NCI-H82 treated with DMSO at 0.1 percent for 48 hours (cell line): Measurements from ENCODE around the gene CACNA1F.
A peak's percentile ranks its signal among the peaks of the same experiment; 100 is the strongest.

Experiments
- DNase-seq: peaks from one replicate; lab custom pipeline; 2025; ENCODE audit not compliant: unreplicated experiment; lab: John Stamatoyannopoulos, UW

Gene CACNA1F

DNA sequence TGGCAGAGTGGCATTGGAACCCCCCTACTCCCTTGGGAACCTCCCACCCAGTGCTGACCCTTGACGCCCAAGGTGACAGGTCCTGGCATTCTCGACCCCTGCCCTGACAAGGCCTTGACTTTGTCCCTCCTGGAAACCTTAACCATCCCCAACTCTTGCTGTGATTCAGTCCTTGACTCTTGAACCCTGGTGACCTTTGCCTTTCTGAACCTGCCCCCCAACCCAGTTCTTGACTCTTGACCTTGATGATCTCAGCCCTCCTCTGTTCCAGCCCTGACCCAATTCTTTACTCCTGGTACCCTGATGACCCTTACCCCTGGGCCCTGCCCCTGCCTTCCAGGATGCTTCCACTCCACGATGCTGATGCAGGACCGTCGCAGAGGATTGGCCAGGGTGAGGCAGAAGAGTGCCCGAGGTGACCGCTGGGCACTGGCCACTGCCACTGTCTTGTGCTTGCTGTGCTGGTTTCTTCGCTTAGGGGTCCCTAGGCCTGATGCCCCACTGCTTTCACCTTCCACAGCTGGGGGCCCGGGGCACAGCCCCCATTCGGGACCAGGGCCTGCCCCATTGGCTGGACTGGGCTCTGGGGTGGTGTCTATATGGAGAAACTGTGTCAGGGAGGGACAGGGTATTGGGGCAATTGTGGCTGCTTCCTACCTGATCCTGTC lies 1.7 kb downstream of the CACNA1F start:
- no peak for DNase-seq

DNA sequence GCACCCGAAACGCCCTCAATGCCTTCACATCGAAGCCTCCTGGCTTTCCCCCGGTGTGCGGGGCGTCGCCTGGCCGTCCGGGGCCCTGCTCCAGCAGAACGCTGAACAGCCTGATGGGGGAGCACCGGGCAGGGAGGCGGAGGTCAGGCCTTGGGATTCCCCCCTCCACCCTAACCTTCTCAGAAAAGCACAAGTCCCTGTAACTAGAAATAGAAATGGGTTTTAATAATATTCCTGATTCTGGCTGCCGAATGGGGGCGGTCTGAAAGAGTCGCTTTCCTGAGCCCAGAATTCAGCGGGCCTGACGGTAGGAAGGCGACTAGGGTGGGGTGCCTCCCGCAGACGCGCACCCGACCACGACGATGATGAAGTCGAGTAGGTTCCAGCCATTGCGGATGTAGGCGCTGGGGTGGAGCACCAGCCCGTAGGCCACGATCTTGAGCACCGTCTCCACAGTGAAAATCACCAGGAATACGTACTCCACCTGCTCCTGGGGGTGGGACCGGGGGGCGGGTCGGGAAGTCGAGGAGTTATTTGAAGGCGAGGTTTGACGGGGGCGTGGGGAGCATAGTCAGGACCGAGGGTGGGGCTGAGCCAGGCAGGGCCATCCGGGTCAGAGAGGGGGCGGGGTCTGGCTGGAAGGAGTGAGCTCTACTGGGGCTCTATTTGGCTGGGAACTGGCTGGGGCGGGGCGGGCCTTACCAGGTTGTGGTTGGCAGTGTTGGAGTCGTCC lies 2.5 kb downstream of the CACNA1F start:
- DNase-seq, result no peak

DNA sequence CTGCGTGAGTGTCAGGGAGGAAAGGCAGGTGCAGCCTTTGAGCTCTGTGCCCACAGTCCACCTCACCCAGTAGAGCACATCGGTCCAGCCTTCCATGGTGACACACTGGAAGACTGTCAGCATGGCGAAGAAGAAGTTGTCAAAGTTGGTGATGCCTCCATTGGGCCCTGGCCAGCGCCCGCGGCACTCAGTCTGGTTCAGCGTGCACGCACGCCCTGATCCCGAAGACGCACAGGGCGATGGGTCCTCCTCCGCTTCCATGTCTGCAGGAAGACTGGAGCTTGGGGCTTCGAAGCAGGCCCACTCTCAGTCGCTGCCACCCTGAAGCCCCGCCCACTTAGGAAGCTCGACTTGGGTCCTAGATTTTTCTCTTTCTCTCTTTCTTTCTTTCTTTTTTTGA lies 5.0 kb downstream of the CACNA1F start:
- no peak for DNase-seq

DNA sequence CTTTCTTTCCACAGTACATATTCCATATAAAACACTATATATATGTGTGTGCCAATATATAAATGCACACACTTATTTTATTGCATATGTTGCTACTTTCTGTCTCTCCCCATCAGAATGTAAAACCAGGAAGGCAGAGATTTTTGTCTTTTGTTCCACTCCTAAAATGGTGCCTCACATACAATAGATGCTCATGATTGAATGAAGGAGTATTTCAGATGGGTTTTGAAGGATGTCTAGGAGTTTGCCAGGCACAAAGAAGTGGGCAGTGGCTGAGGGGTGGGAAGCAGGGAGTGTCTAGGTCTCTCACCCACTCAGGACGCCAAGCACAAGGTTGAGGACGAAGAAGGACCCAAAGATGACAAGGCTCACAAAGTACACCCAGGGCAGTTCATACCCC lies 5.4 kb downstream of the CACNA1F start:
- no peak for DNase-seq

DNA sequence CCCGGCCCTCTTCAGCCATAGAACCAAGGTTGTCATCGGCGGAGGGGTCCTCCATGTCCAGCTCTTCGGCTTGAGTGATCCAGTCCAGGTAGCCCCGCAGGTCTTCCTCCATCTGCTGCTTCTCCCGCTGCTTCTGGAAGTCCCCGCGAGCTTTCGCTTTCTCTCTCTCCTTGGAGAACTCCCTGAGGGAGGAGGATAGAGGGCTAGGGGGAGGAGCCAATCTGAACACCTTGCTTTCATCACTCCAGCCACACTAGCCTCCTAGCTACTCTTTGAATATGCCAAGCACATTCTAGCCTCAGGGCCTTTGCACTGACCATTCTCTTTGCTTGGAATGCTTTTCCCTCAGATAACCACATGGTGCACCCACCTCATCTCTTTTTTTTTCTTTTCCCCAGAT lies 6.2 kb downstream of the CACNA1F start:
- DNase-seq, result no peak

DNA sequence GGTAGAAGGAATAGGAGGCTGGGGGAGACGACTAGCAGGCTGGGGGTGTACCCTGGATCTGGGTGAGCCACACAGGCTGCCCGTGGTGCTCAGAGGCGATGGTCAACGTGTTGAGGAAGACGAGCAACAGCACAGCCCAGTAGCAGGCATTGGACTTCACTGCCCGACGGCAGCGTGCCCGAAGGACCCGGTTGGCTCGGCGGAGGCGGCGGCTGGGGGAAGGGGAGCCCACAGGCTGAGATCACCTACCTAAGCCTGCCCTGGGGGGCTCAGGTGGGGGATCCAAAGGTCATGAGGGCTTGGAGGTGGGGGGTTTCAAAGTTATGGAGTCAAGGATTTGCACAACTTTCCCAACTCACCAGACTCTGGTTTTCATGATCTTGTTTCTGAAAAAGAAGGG lies 7.3 kb downstream of the CACNA1F start:
- DNase-seq, result no peak

DNA sequence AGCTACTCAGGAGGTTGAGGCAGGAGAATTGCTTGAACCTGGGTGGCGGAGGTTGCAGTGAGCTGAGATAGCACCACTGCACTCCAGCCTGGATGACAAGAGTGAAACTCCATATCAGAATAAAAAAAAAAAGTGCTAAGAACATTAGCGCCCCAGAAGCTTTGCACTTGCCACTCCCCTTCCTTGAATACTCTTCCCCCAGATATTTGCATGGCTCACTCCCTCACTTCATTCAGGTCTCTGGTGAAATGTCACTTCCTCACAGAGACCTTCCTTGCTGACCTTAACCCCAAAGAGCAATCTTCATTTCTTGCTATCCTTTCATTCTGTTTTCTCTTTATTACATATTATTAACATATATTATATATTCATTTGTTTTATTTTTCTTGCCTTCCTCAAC lies 11.3 kb downstream of the CACNA1F start:
- DNase-seq, result no peak

DNA sequence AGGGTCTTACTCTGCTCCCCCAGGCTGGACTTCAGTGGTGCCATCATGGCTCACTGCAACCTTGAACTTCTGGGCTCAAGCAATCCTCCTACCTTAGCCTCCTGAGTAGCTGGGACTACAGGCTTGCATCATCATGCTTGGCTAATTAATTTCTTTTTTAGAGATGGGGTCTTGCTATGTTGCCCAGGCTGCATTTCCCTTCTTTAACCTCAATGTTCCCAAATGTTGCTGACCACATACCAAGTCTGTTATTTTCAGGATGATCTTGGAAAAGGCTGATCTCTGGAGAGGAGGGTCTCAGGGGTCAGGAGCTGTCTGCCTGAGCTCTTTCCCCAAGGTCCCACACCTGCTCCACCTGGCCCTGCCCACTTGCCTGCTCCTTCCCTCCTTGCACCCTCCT lies 13.0 kb downstream of the CACNA1F start:
- no peak for DNase-seq

DNA sequence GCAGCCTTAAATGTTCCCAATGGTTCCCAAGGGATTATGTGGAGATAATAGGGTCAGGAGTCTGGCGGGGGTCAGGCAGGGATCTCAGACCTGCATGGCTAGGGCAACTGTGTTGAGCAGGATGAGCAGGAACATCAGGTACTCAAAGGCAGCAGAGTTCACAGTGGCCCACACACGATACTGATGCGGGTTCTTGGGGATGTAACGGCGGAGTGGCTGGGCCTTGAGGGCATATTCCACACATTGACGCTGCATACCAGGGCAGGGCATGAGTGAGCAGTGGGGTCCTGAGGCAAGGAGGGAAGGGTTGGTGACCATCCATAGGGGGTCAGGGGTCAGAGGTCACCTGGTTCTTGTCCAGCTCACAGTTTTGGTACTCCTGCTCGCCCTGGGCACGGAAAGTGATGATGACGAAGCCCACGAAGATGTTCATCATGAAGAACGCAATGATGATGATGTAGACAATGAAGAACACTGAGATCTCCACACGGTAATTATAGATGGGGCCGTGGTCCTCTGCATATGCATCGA lies 18.1 kb downstream of the CACNA1F start:
- no peak for DNase-seq

DNA sequence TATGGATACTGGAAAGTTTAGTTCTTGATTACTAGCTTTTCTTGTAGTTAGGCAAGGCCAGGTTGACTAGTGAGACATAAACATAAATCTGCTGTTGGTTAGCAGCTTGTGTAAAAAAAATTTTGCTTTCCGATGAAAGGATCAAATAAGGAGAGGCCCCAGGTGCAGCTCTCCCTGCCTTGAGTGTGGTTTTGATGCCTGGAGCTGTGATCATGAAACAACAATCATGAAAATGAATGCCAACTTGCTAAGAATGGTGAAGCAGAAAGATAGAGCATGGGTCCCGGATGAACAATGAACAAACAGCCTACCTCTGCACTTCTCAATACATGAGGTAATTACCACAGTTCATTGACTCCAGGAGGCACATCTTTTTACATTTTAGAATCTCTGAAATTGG lies 18.7 kb downstream of the CACNA1F start:
- DNase-seq, result no peak

DNA sequence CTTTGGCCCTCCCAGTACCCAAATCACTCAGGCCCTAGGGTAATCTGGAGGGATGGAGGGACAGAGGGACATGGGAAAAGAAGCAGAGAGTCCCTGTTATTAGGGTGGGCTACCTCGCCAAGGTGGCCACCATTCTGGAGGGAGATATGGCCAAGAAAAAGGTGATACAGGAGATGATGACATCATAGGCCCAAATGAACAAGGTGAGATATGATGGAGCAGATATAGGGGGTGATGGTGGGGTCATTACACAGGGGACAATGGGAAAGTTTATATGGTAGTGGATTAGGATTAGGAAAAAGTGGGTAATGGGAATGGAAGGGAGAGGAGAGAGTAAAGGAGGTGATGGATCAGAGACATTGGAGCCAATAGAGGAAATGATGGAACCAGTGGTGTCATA lies 20.3 kb downstream of the CACNA1F start:
- no peak for DNase-seq

DNA sequence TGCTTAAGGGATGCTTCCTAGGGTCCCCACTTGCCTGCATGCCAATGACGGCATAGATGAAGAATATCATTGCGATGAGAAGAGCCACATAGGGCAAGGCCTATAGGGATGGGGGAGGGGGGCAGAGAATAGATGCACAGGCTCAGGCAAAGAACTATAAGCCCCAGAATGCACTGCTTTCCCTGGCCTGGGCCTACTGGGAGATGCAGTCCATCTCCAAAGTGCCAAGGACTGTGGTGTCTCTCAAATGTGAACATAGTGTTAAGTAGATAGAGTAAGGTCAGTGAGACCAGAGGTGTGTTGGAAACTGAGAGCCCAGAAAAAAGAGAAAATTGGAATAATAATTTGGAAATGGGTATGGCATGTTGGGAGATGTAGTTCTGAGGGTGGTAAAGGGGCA lies 20.9 kb downstream of the CACNA1F start:
- DNase-seq, result no peak

DNA sequence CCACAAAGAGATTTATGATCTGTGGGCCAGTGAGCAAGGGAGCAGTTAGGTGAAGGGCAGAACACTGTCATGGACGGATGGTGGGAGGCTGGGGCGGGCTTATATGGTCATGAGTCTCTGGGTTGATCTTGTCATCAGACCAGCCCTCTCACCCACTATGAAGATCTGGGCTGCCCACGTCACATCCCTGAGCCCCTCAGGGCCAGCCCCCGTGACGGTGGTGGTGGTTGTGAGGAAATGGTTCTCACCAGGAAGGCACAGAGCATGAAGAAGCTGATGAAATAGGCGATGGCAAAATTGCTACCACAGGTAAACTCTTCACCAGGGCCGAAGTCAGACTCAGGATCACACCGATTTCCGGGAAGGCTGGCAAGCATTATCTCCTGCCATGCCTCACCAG lies 22.1 kb downstream of the CACNA1F start:
- no peak for DNase-seq

DNA sequence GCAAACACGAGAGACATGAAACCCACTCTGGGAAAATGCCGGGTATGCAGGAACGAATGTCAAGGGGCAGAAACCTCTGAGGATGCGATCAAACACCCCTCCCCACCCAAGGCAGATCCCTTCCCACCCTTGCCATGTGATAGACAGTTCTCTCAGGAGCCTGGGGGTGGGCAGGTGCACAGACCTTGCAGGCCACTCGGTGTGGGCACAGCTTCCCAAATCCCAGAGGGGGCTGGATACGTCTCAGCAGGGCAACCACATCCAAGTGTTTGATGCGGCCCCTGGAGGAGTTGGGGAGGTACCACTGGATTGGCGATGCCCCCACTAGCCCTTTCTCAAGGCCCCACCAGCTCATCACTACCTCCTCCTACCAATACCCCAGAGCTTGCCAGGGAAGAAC lies 22.7 kb downstream of the CACNA1F start:
- no peak for DNase-seq

DNA sequence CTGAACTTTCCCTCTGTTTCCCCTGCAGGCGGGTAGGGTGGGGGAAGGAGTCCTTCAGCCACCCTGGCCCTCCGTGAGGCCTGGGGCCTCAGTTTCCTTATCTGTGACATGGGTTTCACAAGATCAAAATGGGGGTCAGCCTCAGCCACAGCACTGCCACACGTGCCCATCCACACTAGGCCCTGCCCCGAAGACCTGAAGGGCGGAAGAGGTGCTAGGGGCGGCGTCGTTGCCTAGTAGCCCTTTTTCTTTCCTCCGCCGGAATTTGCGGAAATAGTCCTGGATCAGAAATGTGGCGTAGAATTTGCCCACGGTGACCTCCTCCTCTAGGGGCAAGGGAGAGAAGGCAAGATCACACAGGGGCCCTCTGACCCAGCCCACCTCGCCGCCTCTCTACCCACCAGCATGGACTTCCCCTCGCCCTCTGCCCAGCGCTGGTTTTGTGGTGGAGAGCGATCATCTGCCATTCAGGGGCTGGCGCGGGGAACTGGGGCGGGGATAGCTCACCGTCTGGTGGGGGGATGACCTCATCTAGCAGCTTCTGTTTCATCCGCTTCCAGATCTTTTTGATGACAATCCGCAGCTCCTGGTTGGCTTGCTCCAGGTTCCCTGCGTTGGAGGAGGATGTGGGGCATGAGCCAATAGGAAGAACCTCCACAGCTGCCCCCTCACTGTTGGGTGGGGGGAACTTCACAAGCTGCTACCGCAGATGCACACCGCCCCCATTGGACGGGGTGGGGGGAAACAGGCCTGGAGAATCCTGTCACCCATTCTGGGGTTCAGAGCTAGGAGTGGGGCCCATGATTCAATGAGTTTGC lies 23.5 kb downstream of the CACNA1F start:
- DNase-seq, result peak; percentile 58

DNA sequence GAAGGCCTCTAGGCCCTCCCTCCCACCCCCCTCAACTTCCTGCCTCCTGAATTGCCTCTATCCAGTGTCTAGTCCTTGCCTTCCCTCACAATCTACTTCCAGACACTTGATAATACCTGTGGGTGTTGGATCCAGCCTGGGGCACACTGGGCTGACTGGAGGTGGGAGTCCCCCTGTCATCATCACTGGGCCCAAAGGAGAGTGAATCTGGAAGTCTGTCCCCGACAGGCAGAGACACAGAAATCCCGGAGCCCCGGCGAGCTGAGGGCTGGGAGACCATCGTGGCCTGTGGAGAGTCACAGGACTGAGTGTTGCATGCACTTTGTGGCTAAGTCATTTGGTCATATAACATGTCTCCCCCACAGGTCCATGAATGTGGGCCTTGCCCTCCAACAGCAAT lies 24.7 kb downstream of the CACNA1F start:
- no peak for DNase-seq

DNA sequence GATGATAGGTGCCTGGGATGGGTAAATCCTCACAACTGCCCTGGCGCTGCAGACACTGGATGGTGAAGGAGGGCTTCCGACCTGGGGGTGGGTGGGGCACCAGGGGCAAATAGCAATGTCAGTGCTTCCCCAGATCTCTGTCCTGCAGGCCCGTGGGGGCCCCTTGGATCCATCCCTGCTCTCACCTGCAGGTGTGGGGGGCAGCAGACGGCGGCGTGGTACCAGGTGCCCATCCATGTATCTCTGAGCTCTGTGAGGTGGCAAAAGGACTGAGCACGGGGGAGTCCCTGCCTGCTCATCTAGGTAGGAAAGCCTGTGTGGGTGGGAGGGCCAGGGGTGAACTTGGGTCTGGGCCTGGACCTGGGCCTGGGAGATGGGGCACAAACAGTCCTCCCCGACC lies 26.6 kb downstream of the CACNA1F start:
- no peak for DNase-seq

DNA sequence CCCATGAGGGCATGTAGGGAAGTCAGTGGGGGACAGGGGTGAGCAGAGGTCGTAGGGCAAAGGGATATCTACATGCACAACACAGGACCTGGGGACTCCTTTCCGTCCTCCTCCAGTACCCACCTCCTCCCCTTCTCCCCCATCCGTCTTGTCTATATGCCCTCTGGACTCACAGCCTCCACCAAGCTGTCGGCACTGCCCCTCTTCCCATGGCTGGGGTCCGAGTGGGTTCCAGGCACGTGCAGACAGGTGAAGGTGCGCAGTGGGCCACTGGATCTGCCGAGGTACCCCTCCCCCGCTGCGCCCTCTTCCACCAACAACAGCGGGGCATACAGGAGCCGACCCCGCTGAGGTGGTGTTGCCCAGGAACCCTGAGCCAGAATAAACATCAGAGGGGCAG lies 27.7 kb downstream of the CACNA1F start:
- no peak for DNase-seq

DNA sequence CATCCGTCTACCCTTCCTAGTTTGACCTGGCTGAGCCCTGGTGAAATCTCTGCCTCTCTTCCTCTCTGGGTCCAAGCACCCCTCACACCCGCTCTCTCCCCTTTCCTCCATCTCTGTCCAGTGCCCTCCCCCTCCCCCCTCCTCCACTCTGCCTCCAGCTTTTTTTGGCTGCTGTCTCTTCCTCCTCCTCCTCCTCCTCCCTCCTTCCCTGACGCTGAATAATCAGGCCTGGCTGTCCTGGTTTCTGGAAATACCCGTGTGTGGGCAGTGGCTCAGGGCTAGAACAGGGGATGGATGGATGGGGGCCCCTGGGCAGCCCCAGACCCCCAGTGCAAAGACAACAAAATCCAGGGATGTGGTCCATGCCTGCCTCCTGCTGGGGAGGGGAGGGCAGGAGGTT lies 28.4 kb downstream of the CACNA1F start:
- DNase-seq, result no peak

DNA sequence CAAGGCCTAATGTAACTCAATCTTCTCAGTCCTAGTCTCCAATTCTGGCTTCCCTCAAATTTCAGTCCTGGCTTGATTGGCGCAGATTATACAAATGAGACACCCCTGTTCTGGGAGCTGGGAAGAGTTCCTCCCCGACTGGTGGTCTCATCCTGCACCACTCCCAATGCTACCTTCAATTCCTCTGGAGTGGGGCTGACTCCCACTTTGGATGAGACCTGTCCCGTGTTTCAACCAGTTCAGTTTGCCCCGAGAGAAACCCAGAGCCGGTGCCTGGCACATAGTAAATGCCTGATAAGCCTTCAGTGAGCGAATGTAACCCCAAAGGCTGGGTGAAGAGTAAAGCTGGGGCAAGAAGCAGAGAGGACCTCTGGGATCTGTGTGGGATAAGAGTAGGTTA lies 29.1 kb downstream of the CACNA1F start:
- no peak for DNase-seq

DNA sequence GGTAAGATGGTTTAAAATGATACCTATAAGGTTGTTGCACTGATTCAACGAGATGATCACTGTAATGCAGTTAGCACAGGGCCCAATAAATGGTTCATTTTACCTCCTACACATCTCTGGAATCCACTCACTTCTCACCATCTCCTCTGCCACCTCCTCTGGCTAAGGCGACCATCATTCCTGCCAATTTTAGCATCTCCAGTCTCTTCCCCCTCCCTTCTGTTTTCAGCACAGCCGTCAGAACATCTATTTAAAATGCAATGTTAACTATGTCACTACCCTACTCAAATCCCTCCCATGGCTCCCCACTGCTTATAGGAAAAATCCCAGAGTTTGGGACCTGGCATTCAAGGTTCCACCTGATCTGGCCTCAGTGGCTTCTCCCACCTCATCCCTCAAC lies 29.6 kb downstream of the CACNA1F start:
- DNase-seq, result no peak

DNA sequence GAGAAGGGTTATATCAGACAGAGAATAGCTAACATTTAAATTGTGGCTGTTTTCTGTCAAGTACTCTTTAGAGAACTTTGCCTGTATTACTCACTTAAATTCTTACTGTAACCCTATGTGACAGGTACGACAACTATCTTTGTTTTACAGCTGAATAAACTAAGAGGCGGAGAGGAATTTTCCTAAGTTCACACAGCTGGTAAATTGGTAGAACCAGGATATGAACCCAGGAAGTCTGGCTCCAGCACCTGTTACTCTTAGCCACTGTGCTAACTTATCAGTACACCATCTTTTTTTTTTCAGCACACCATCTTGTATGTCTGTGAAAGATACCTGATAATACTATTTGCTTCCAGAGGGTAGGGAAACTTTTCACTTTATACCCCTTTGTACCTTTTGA lies 31.1 kb downstream of the CACNA1F start:
- DNase-seq, result no peak
